Caki2 (cell line): ENCODE measurements around the gene TRIM45. TPM values are rescaled to one million over a fixed set of nuclear protein-coding genes. Genes with fewer than 3 reads are reported as not detected.
"Not testable (repeated sequence)": the region's sequence is repeated elsewhere in the genome, so short reads cannot be mapped to it uniquely, and the experiment has no call there.

ENCODE experiments used
- DNase-seq: peaks from one replicate; pipeline ENCODE4 v3.0.0-alpha.2; 2015; ENCODE audit warnings: low read depth
- in situ Hi-C: cut with HindIII; loops from 2 replicates; pipeline ENCODE4 v1.10.0; 2016; ENCODE audit warnings: low sequenced_read_pairs, low pct_unique_long_range_greater_than_20kb, mixed read lengths
- total RNA-seq: library from RNA; depleted of rRNA; stranded (reverse); fragments of >200 nt; shearing (Covaris generic); gene quantifications from 2 replicates; pipeline ENCODE4 v1.2.3, GENCODE V29; 2014; ENCODE audit warnings: low replicate concordance

The TRIM45 gene
- total RNA-seq, 1 experiment from 2014 or later, result 2.1 TPM

- DNase-seq, result no peak
- in situ Hi-C loops, result no loop called here
These were observed 15.8 kb upstream of the TRIM45 start for GRCh38 chr1:117137281-117137855.

DNA sequence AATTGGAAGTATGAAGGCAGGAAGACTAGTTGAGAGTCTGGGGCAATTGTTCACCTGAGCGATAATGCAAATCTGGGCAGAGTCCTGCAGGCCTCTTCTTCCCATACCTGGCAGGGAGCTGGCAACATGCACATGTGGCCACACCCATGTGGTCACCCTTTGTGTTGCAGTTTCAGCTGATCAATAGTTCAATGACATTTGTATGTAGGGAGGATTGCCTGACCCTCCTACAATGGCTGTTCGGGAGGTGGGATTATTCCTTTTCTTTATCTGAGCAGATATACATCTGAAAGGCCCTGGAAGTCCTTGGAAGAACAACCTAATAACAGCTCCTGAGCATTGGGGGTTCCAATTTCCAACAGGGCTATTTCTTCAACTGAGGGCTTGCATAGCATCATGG is 15.2 kb upstream of the TRIM45 start:
- no peak for DNase-seq
- in situ Hi-C loops, result no loop called here

DNA sequence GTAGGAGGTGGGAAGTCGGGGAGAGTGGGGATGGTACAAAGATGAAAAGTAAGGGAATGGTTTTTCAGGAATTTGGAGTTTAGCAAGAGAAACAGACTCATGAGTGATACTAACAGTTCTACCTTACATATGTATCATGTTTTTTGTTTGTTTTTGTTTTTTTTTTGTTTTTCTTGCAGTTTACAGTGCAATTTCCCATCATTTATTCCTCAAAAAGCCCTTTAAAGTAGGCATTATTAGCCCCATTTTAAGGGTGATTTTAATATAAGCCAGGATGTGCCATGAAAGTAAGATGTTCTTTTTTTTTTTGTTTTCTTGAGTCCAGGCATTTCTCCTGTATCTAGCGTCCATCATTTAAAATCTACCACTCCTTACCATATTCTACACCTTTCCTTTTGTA is 13.8 kb upstream of the TRIM45 start:
- in situ Hi-C loops, result no loop called here
- no peak for DNase-seq

DNA sequence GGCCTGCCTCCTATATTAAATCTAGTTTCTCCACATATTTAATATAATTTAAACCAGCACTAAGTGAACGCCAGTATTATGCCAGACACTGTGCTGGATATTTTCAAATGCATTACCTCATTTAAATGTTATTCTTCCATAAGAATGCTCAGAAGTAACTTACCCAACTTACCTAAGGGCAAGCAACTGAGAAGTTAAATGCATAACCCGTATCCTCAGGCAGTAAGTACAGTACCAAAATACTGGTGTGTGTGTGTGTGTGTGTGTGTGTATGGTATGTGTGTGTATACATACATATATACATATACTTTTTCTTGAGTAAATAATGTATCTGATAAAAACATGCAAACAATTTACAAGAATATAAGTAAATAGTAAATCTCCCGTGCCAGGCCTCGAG is 9.0 kb upstream of the TRIM45 start:
- DNase-seq, result no peak
- in situ Hi-C loops, result no loop called here

GRCh38 chr1:117128323-117129079 is 7.0 kb upstream of the TRIM45 start:
- in situ Hi-C loops, result no loop called here
- peak; percentile 35 for DNase-seq

- DNase-seq, result no peak
- in situ Hi-C loops, result no loop called here
These were observed 6.2 kb upstream of the TRIM45 start for GRCh38 chr1:117127795-117128194.

GRCh38 chr1:117124661-117125060 is 3.1 kb upstream of the TRIM45 start:
- no peak for DNase-seq
- in situ Hi-C loops, result no loop called here

- no peak for DNase-seq
- in situ Hi-C loops, result no loop called here
These were observed 1.7 kb upstream of the TRIM45 start for GRCh38 chr1:117123274-117123673.

DNA sequence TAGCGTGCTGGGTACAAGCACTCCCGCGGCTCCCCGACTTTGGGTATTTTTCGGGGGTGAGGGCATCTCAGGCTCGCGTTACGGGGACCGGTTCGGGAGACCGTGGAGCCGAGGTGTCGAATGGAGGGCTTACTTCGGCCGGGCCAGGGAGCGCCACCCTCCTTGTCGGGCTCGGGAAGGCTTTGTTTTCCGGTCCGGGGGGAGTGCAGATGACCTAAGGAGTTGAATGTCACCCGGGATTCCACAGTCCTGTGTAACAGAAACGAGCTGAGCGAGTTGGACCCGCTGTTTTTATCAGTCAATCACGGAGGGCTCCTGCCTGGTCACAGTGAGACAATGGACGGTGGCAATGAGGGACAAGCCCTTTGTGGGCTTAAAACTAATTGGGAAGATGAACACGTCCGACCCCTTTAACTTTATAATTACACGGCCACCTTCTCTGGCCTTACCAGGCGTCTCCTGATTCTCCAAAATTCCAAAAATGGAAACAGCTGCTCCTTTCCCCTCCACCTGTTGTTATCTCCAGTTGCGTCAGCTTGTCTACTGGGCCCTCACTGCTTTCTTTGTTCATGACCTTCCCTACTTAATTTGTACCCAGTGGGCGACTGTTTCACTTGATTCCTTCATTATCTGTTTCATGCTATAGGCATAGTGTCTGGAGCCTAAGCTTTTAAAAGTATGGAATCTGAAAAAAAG is 929 bp upstream of the TRIM45 start:
- no peak for DNase-seq
- in situ Hi-C loops, result no loop called here

DNA sequence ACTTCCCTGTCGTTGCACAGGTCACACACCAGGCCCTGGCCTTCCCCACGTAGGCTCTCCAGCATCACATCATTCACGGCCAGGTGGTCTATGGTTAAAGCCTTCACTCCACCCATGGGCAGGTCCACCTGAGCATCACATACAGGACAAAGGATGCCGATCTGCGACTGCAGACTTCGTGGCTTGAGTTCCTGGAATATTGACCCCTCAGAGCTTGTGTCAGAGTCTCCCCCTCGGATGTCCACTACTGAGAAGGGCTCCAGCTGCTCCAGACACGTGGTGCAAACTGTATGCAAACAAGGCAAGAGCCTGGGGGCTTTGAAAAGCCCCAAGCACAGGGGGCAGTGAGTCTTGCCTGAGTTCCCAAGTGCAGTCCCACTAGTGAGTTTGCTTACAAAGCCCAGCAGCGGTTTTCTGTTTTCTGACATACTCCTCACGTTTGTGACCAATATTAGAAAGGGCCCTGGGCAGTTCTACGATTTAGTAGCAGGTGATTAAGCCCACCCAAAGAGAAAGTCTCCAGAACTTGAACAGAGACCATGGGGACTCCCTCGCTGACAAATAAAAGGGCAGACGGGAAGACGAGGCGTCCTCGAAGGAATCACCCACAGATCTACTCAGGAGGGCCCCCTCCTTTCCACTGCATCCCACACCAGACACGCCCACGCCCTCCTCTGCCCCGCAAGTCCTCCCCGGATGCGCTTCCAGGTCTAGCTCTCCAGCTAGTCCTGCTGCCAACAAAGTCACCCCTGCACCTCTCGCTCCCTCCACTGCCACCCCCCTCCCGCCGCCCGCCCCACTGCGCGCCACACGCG is 568 bp downstream of the TRIM45 start:
- DNase-seq, result peak; percentile 12
- in situ Hi-C loops, result no loop called here

GRCh38 chr1:117119144-117119543 is 2.4 kb downstream of the TRIM45 start:
- DNase-seq, in situ Hi-C loops: not testable (repeated sequence)

DNA sequence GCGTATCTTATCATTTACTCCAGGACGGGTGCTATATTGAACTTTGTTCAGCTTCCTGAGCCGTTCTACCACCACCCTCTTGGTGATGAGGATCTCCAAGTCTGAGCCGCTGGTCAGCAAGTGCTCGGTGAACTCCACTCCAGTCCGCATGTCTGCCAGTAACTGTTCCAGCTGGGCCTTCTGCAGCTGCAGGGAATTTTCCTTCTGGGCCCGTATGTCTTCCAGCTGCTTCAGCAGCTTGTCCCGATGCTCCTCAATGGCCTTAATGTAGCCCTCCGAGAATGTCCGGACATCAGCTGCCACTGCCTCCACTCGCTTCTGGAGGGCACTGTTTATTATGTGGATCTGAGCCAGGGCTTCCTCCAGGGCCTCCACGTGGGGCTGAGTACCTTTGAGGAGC is 3.4 kb downstream of the TRIM45 start:
- in situ Hi-C loops, result no loop called here
- no peak for DNase-seq

GRCh38 chr1:117117697-117118096 is 3.9 kb downstream of the TRIM45 start:
- no peak for DNase-seq
- in situ Hi-C loops, result no loop called here

- in situ Hi-C loops, result no loop called here
- no peak for DNase-seq
These were observed 4.8 kb downstream of the TRIM45 start for GRCh38 chr1:117116784-117117130.

- DNase-seq, result no peak
- in situ Hi-C loops, result no loop called here
These were observed 5.3 kb downstream of the TRIM45 start for GRCh38 chr1:117116090-117116783.

DNA sequence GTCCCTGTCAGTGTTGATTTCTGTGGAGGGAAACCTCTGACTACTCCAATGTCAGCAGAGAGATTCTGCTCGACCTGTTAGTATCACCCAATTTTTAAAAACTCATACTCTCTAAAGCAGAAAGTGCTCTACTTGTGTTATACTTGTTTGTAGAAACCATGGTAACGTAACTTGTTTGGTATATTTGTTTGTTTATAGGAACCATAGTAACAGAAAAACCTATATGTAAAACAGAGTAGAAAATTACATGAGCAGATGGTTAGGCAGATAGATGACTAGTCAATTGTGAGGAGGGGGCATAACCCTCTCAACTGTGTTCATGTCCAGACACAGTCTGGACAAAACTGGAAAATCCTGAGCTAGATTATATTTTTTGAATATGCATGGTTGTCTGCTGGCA is 6.7 kb downstream of the TRIM45 start:
- in situ Hi-C loops, result no loop called here
- no peak for DNase-seq

DNA sequence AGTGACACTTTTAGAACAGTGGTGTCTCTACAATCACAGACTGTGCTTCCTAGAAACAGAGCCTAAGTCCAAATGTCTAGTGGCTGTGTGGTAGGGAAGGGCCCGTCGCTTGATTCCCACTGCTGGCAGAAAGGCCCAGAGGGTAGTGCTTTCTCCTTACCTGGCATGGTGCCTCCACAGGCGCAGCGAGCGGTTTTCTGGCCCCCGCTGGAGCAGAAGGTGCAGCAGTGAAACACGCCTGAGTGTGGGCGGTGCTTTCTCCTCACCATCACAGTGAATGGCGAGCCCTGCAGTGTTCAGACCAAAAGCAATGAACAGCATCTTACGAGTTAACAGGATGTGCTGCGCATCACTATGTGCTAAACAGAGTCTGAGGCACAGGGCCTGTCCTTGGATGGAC is 8.3 kb downstream of the TRIM45 start:
- in situ Hi-C loops, result no loop called here

GRCh38 chr1:117112047-117112717 is 9.4 kb downstream of the TRIM45 start:
- no peak for DNase-seq
- in situ Hi-C loops, result no loop called here

More for the DNA sequence above, 8.3 kb downstream of the TRIM45 start:
- DNase-seq, result no peak
